ENCODE results near the gene PGAP3. TPM values are rescaled to one million over a fixed set of nuclear protein-coding genes. Genes with fewer than 3 reads are reported as not detected.
"Not testable (repeated sequence)": the region's sequence is repeated elsewhere in the genome, so short reads cannot be mapped to it uniquely, and the experiment has no call there.

Gene PGAP3
- total RNA-seq, 1 donor: 10.9 TPM

DNA sequence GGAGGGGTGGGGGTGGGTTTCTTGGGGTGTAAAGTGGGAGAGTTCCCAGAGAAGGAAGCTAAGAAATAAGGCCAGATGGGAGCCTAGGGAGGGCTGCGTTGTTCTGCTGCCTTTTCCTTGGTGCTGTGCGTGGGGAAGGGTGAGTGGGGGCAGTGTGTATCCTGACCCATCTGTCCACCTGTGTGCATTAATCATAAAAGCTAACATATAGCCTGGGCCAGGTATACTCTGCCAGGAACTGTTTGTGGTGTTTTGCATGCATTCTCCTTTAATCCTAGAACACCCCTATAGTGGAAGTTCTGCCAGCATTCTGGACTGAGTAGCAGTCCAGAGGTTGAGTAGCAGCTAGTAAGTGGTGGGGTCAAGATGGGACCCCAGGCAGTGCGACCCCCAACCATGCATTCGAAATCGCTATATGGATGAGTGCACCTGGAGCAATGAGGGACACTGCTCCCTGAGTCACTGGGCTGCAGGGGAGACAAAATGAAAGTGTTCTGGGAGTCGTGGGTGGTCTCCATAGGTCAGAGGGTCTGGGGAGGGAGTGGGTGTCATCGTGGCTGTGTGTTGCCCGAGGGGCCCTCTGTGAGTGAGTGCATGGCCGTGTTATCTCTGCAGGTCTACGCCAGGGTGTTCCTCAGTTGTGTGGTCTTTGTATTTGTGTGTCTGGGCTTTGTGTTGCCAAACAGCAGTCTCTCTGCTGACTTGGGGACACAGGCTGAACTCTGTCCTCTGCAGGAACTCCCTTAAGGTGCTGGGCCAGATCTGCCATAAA lies 13.3 kb upstream of the PGAP3 start:
- no peak overlapping the region for H2AFZ ChIP-seq (ENCODE audit: low read length)
- peak; percentile 61 for DNase-seq (ENCODE audit: insufficient read length, low spot score, missing footprints)
- no peaks in the 10 kb centered on the region for H3K36me3 ChIP-seq (ENCODE audit: insufficient read depth, low read length)
- H3K27me3 ChIP-seq (ENCODE audit: insufficient read depth, low read length): no peaks in the 10 kb centered on the region
- H3K4me2 ChIP-seq (ENCODE audit: insufficient read depth, low read length): peak overlapping the region; percentile 86
- no peaks in the 10 kb centered on the region for H3K9me3 ChIP-seq (ENCODE audit: low read depth, low read length)
- H3K4me1 ChIP-seq (ENCODE audit: insufficient read depth, low read length): peaks cover 13% of the 10 kb centered on the region
- H3K27ac ChIP-seq (ENCODE audit: low read depth, low read length): no peak overlapping the region
- peaks cover 37% of the 10 kb centered on the region for H4K20me1 ChIP-seq (ENCODE audit: insufficient read depth, low read length)
- H3K79me2 ChIP-seq (ENCODE audit: insufficient read depth, low read length): peaks cover 63% of the 10 kb centered on the region
- H3K4me3 ChIP-seq (ENCODE audit: insufficient read depth, low read length): peak overlapping the region; percentile 76
- TF ChIP-seq, protein P1, sequence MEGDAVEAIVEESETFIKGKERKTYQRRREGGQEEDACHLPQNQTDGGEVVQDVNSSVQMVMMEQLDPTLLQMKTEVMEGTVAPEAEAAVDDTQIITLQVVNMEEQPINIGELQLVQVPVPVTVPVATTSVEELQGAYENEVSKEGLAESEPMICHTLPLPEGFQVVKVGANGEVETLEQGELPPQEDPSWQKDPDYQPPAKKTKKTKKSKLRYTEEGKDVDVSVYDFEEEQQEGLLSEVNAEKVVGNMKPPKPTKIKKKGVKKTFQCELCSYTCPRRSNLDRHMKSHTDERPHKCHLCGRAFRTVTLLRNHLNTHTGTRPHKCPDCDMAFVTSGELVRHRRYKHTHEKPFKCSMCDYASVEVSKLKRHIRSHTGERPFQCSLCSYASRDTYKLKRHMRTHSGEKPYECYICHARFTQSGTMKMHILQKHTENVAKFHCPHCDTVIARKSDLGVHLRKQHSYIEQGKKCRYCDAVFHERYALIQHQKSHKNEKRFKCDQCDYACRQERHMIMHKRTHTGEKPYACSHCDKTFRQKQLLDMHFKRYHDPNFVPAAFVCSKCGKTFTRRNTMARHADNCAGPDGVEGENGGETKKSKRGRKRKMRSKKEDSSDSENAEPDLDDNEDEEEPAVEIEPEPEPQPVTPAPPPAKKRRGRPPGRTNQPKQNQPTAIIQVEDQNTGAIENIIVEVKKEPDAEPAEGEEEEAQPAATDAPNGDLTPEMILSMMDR (IDR thresholded peaks at IDR 0.05; ENCODE audit: extremely low read depth, low read depth, low read length): no peak

DNA sequence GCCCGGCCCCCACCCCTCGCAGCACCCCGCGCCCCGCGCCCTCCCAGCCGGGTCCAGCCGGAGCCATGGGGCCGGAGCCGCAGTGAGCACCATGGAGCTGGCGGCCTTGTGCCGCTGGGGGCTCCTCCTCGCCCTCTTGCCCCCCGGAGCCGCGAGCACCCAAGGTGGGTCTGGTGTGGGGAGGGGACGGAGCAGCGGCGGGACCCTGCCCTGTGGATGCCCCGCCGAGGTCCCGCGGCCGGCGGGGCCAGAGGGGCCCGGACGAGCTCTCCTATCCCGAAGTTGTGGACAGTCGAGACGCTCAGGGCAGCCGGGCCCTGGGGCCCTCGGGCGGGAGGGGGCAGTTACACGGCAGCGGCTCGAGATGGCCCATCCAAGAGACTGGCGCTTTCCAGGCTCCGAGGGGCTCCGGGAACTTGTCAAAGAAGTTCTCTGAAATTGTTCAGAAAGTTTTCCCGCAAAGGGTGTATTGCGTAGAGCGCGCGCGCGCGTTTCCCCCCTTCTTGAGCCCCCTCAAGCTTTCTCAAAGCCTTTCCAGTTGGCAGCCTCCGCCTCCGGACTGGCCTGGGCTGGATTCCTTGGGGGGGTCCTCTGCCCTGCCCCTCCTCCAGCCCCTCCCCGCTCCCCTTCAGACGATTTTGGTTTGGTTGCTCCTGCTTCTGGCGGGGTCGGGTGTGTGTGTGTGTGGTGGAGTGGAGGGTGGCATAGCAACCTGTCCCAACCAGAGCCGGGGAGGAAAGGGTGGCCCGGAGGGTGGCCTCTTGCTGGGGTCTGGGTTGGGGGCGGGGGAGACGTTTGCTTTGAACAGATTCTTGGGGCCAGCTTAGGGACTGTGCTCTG lies 12.5 kb upstream of the PGAP3 start:
- Histone ChIP-seq H3K4me2 (ENCODE audit: insufficient read depth, low read length) (peak overlapping the region; percentile 86), H2AFZ (ENCODE audit: low read length) (peak overlapping the region; percentile 42), H3K9me3 (ENCODE audit: low read depth, low read length) (no peaks in the 10 kb centered on the region), H3K27ac (ENCODE audit: low read depth, low read length) (no peak overlapping the region), H3K4me3 (ENCODE audit: insufficient read depth, low read length) (peak overlapping the region; percentile 76), H4K20me1 (ENCODE audit: insufficient read depth, low read length) (peaks cover 31% of the 10 kb centered on the region), H3K4me1 (ENCODE audit: insufficient read depth, low read length) (peaks cover 13% of the 10 kb centered on the region), H3K79me2 (ENCODE audit: insufficient read depth, low read length) (peaks cover 55% of the 10 kb centered on the region), H3K27me3 (ENCODE audit: insufficient read depth, low read length) (no peaks in the 10 kb centered on the region), H3K36me3 (ENCODE audit: insufficient read depth, low read length) (no peaks in the 10 kb centered on the region)
- DNase-seq (ENCODE audit: insufficient read length, low spot score, missing footprints): peak; percentile 97
- TF ChIP-seq, protein P1 (IDR thresholded peaks at IDR 0.05; ENCODE audit: extremely low read depth, low read depth, low read length): no peak

DNA sequence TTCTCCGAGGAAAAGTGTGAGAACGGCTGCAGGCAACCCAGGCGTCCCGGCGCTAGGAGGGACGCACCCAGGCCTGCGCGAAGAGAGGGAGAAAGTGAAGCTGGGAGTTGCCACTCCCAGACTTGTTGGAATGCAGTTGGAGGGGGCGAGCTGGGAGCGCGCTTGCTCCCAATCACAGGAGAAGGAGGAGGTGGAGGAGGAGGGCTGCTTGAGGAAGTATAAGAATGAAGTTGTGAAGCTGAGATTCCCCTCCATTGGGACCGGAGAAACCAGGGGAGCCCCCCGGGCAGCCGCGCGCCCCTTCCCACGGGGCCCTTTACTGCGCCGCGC lies 11.9 kb upstream of the PGAP3 start, which contains the start of gene ERBB2:
TSS of gene ERBB2 (plus strand) at position 247 of the 330 bp plus-strand sequence. CDS start 175 bp downstream, outside the sequence.
- peaks cover 25% of the 10 kb centered on the region for H4K20me1 ChIP-seq (ENCODE audit: insufficient read depth, low read length)
- H3K4me2 ChIP-seq (ENCODE audit: insufficient read depth, low read length): peak within 1 kb of the TSS; percentile 86
- TF ChIP-seq, protein P1 (IDR thresholded peaks at IDR 0.05; ENCODE audit: extremely low read depth, low read depth, low read length): no peak
- H3K4me1 ChIP-seq (ENCODE audit: insufficient read depth, low read length): peaks cover 11% of the 10 kb centered on the region
- H3K36me3 ChIP-seq (ENCODE audit: insufficient read depth, low read length): no peaks in the 10 kb centered on the region
- peak; percentile 97 for DNase-seq (ENCODE audit: insufficient read length, low spot score, missing footprints)
- no peaks in the 10 kb centered on the region for H3K27me3 ChIP-seq (ENCODE audit: insufficient read depth, low read length)
- no peaks in the 10 kb centered on the region for H3K9me3 ChIP-seq (ENCODE audit: low read depth, low read length)
- H3K4me3 ChIP-seq (ENCODE audit: insufficient read depth, low read length): peak within 1 kb of the TSS; percentile 76
- H3K27ac ChIP-seq (ENCODE audit: low read depth, low read length): peak within 1 kb of the TSS; percentile 19
- H3K79me2 ChIP-seq (ENCODE audit: insufficient read depth, low read length): peaks cover 49% of the 10 kb centered on the region
- peak within 1 kb of the TSS; percentile 83 for H2AFZ ChIP-seq (ENCODE audit: low read length)

DNA sequence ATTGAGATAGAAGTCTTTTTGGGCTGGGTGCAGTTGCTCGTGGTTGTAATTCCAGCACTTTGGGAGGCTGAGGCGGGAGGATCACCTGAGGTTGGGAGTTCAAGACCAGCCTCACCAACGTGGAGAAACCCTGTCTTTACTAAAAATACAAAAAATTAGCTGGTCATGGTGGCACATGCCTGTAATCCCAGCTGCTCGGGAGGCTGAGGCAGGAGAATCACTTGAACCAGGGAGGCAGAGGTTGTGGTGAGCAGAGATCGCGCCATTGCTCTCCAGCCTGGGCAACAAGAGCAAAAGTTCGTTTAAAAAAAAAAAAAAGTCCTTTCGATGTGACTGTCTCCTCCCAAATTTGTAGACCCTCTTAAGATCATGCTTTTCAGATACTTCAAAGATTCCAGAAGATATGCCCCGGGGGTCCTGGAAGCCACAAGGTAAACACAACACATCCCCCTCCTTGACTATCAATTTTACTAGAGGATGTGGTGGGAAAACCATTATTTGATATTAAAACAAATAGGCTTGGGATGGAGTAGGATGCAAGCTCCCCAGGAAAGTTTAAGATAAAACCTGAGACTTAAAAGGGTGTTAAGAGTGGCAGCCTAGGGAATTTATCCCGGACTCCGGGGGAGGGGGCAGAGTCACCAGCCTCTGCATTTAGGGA lies 11.4 kb upstream of the PGAP3 start:
- H3K4me1 ChIP-seq (ENCODE audit: insufficient read depth, low read length); H3K27me3 ChIP-seq (ENCODE audit: insufficient read depth, low read length); H3K9me3 ChIP-seq (ENCODE audit: low read depth, low read length); H3K36me3 ChIP-seq (ENCODE audit: insufficient read depth, low read length): not testable (repeated sequence)
- H2AFZ ChIP-seq (ENCODE audit: low read length): peak overlapping the region; percentile 83
- H3K27ac ChIP-seq (ENCODE audit: low read depth, low read length): peak overlapping the region; percentile 19
- peaks cover 45% of the 10 kb centered on the region for H3K79me2 ChIP-seq (ENCODE audit: insufficient read depth, low read length)
- H4K20me1 ChIP-seq (ENCODE audit: insufficient read depth, low read length): peaks cover 20% of the 10 kb centered on the region
- H3K4me3 ChIP-seq (ENCODE audit: insufficient read depth, low read length): peak overlapping the region; percentile 76
- peak; percentile 93 for DNase-seq (ENCODE audit: insufficient read length, low spot score, missing footprints)
- peak overlapping the region; percentile 86 for H3K4me2 ChIP-seq (ENCODE audit: insufficient read depth, low read length)

All from osteoblast (primary cell).